ENCODE measurements around the gene SLC26A11.

DNA sequence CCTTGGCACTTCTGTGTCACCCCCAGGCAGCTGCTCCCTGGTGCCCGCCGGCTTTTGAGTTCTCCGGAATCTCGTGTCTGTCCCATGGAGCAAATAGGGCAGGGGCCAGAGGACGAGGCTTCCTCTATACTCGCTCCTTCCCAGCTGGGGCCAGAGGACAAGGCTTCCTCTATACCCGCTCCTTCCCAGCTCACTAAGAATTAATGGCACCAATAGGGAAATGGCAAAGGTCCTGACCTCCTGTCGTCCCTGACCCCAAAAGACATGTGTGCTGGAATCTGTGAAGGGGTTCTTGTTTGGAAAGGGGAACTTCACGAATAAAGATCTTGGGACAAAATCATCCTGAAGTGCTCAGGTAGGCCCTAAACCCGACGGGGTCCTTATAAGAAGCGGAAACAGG lies 7.7 kb upstream of the SLC26A11 start:
- no peak for TF ChIP-seq POLR2A (IDR thresholded peaks at IDR 0.05)
- no peak for TF ChIP-seq CTCF (IDR thresholded peaks at IDR 0.05)
- no peak for TF ChIP-seq POLR2AphosphoS5 (IDR thresholded peaks at IDR 0.05)
- TF ChIP-seq EP300 (IDR thresholded peaks at IDR 0.05; ENCODE audit: low read depth), result no peak

All from transverse colon (tissue), 4 donors.